ENCODE data around the gene SLC14A1.

GRCh38 chr18:45764000-45764686 lies 40.2 kb downstream of the SLC14A1 start:
- TF ChIP-seq, protein P1, sequence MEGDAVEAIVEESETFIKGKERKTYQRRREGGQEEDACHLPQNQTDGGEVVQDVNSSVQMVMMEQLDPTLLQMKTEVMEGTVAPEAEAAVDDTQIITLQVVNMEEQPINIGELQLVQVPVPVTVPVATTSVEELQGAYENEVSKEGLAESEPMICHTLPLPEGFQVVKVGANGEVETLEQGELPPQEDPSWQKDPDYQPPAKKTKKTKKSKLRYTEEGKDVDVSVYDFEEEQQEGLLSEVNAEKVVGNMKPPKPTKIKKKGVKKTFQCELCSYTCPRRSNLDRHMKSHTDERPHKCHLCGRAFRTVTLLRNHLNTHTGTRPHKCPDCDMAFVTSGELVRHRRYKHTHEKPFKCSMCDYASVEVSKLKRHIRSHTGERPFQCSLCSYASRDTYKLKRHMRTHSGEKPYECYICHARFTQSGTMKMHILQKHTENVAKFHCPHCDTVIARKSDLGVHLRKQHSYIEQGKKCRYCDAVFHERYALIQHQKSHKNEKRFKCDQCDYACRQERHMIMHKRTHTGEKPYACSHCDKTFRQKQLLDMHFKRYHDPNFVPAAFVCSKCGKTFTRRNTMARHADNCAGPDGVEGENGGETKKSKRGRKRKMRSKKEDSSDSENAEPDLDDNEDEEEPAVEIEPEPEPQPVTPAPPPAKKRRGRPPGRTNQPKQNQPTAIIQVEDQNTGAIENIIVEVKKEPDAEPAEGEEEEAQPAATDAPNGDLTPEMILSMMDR (IDR thresholded peaks at IDR 0.05), result no peak
- no peak for TF ChIP-seq POLR2A (IDR thresholded peaks at IDR 0.05)
